Liver (tissue), 3 donors: ENCODE measurements around the gene CPNE8.

Experiments used
- CTCF ChIP-seq: fragments of 150-350 bp; IDR thresholded peaks from 2 replicates; pipeline ENCODE4 v1.5.1; 2017; ENCODE audit warnings: improper control_type of control experiment, low read depth, low read length; ENCODE audit not compliant: missing input control
- EGR1 ChIP-seq, 2 donors: IDR thresholded peaks; 2 replicates each; pipeline ENCODE4 v1.6.1; 2016 to 2018; ENCODE audit warnings: antibody characterized with exemption in 2 of 2, low read depth in 2 of 2
- HNF4A ChIP-seq, 2 donors: conservative IDR thresholded peaks; 2 replicates each; pipeline ENCODE4 v1.6.1; 2016; ENCODE audit warnings: antibody characterized with exemption in 2 of 2, mild to moderate bottlenecking in 2 of 2
- TAF1 ChIP-seq: conservative IDR thresholded peaks from 2 replicates; pipeline ENCODE4 v1.6.1; 2016; ENCODE audit warnings: antibody characterized with exemption, mild to moderate bottlenecking
- ZBTB33 ChIP-seq: IDR thresholded peaks from 2 replicates; pipeline ENCODE4 v1.6.1; 2016; ENCODE audit warnings: antibody characterized with exemption
- donor health status: healthy.
- donor health status: healthy.

GRCh38 chr12:38949363-38949762, 44.0 kb upstream of the CPNE8 start:
- TF ChIP-seq CTCF (no peak), ZBTB33 (no peak), EGR1 (IDR thresholded peaks at IDR 0.05; ENCODE audit: low read depth in 2 of 2) (no peak), HNF4A (conservative IDR thresholded peaks at IDR 0.05) (no peak), TAF1 (no peak)
